HepG2 (cell line): ENCODE data around the gene TTLL7. TPM values are rescaled to one million over a fixed set of nuclear protein-coding genes. Genes with fewer than 3 reads are reported as not detected.

Experiments used
- GFI1 ChIP-seq: sonication (generic); formaldehyde crosslinking; IDR thresholded peaks from 2 replicates; pipeline ENCODE4 v1.5.0; 2020; ENCODE audit warnings: missing genetic modification reagents, mild to moderate bottlenecking, borderline replicate concordance
- HMG20A ChIP-seq: IDR thresholded peaks from 2 replicates; pipeline ENCODE4 v1.6.1; 2016; ENCODE audit warnings: borderline replicate concordance
- MYNN ChIP-seq: sonication (generic); formaldehyde crosslinking; IDR thresholded peaks from 2 replicates; pipeline ENCODE4 v1.4.0; 2020; ENCODE audit warnings: mild to moderate bottlenecking, low read depth, missing genetic modification reagents
- NFKB2 ChIP-seq: sonication (generic); formaldehyde crosslinking; IDR thresholded peaks from 2 replicates; pipeline ENCODE4 v1.4.0; 2020; ENCODE audit warnings: missing genetic modification reagents, borderline replicate concordance
- NKX3-1 ChIP-seq: sonication (generic); formaldehyde crosslinking; IDR thresholded peaks from 2 replicates; pipeline ENCODE4 v1.5.0; 2020; ENCODE audit warnings: missing genetic modification reagents
- SKIL ChIP-seq: sonication (generic); formaldehyde crosslinking; IDR thresholded peaks from 2 replicates; pipeline ENCODE4 v1.8.0; 2022; ENCODE audit warnings: missing genetic modification reagents, mild to moderate bottlenecking, moderate library complexity, borderline replicate concordance
- SMAD3 ChIP-seq: sonication (generic); formaldehyde crosslinking; IDR thresholded peaks from 2 replicates; pipeline ENCODE4 v1.4.0; 2020; ENCODE audit warnings: missing genetic modification reagents
- SOX6 ChIP-seq, 2 experiments: fragments of 450-650 bp in 1 of 2; sonication (generic) in 1 of 2; formaldehyde crosslinking in 1 of 2; IDR thresholded peaks; 2 replicates each; pipeline versions ENCODE4 v1.4.0 to v1.6.1; 2017 to 2020; ENCODE audit warnings: antibody characterized with exemption in 1 of 2, mild to moderate bottlenecking in 1 of 2, missing genetic modification reagents in 1 of 2
- ZNF460 ChIP-seq: sonication (generic); formaldehyde crosslinking; IDR thresholded peaks from 2 replicates; pipeline ENCODE4 v1.5.1; 2020; ENCODE audit warnings: missing genetic modification reagents, mild to moderate bottlenecking, borderline replicate concordance
- ZNF574 ChIP-seq: sonication (generic); formaldehyde crosslinking; IDR thresholded peaks from 2 replicates; pipeline ENCODE4 v1.4.0; 2020; ENCODE audit warnings: missing genetic modification reagents
- ZNF839 ChIP-seq: sonication (generic); formaldehyde crosslinking; IDR thresholded peaks from 2 replicates; pipeline ENCODE4 v1.4.0; 2020; ENCODE audit warnings: missing genetic modification reagents, mild to moderate bottlenecking, borderline replicate concordance
- ZNF878 ChIP-seq: sonication (generic); formaldehyde crosslinking; IDR thresholded peaks from 2 replicates; pipeline ENCODE4 v1.8.1; 2023; ENCODE audit warnings: mild to moderate bottlenecking, missing genetic modification reagents, moderate library complexity
- polyA plus RNA-seq, 8 experiments: library from polyadenylated mRNA; depleted of rRNA in 3 of 8; stranded (reverse) in 7 of 8; unstranded in 1 of 8; fragments of >200 nt; fragmentation: Illumina TruSeq in 4 of 8; extraction: Trizol in 4 of 8; gene quantifications; 2 replicates each; pipeline versions ENCODE4 v1.2.1 to v1.2.3, GENCODE V29; 2011 to 2016; ENCODE audit warnings: low read depth in 4 of 8, missing spikeins in 1 of 8, mixed read lengths in 1 of 8; ENCODE audit not compliant: insufficient read depth in 1 of 8
- total RNA-seq, 5 experiments: library from RNA; depleted of rRNA; stranded (reverse); fragments of >200 nt; fragmentation: Illumina TruSeq; extraction: Trizol; gene quantifications; 2 replicates each; pipeline ENCODE4 v1.2.3, GENCODE V29; 2016; ENCODE audit warnings: low read depth in 1 of 5
- TF ChIP-seq, protein P1 (sequence below): sonication (generic); formaldehyde crosslinking; IDR thresholded peaks from 2 replicates; pipeline ENCODE4 v1.5.0; 2020; ENCODE audit warnings: mild to moderate bottlenecking, missing genetic modification reagents, borderline replicate concordance

The TTLL7 gene
- total and polyA plus RNA-seq, 2 of the 13 experiments (the other 11 are each of a cell fraction or from before 2014, with no cell fraction given), result 0.07 to 0.22 TPM

GRCh38 chr1:84012018-84012417 lies 13.1 kb upstream of the TTLL7 start (continued):
- TF ChIP-seq NFKB2 (CRISPR knock-in tag), result no peak
- no peak for TF ChIP-seq ZNF878 (CRISPR knock-in tag)
- no peak for TF ChIP-seq ZNF574 (CRISPR knock-in tag)
- no peak for TF ChIP-seq NKX3-1 (CRISPR knock-in tag)
- TF ChIP-seq GFI1, result no peak
- no peak for TF ChIP-seq SOX6 (IDR thresholded peaks at IDR 0.05)
- TF ChIP-seq SOX6 (CRISPR knock-in tag; IDR thresholded peaks at IDR 0.05), result no peak
- no peak for TF ChIP-seq HMG20A (CRISPR knock-in tag)
- no peak for TF ChIP-seq ZNF460 (CRISPR knock-in tag)
- TF ChIP-seq ZNF839 (CRISPR knock-in tag), result no peak
- TF ChIP-seq SMAD3 (CRISPR knock-in tag), result no peak
- TF ChIP-seq, protein P1, sequence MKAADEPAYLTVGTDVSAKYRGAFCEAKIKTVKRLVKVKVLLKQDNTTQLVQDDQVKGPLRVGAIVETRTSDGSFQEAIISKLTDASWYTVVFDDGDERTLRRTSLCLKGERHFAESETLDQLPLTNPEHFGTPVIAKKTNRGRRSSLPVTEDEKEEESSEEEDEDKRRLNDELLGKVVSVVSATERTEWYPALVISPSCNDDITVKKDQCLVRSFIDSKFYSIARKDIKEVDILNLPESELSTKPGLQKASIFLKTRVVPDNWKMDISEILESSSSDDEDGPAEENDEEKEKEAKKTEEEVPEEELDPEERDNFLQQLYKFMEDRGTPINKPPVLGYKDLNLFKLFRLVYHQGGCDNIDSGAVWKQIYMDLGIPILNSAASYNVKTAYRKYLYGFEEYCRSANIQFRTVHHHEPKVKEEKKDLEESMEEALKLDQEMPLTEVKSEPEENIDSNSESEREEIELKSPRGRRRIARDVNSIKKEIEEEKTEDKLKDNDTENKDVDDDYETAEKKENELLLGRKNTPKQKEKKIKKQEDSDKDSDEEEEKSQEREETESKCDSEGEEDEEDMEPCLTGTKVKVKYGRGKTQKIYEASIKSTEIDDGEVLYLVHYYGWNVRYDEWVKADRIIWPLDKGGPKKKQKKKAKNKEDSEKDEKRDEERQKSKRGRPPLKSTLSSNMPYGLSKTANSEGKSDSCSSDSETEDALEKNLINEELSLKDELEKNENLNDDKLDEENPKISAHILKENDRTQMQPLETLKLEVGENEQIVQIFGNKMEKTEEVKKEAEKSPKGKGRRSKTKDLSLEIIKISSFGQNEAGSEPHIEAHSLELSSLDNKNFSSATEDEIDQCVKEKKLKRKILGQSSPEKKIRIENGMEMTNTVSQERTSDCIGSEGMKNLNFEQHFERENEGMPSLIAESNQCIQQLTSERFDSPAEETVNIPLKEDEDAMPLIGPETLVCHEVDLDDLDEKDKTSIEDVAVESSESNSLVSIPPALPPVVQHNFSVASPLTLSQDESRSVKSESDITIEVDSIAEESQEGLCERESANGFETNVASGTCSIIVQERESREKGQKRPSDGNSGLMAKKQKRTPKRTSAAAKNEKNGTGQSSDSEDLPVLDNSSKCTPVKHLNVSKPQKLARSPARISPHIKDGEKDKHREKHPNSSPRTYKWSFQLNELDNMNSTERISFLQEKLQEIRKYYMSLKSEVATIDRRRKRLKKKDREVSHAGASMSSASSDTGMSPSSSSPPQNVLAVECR (CRISPR knock-in tag), result no peak
- no peak for TF ChIP-seq SKIL (CRISPR knock-in tag)
- TF ChIP-seq MYNN (CRISPR knock-in tag), result no peak
